ENCODE results near the gene SEMA7A.

GRCh38 chr15:74406992-74407705 lies 26.6 kb downstream of the SEMA7A start:
- no peak for TF ChIP-seq CTCF (IDR thresholded peaks at IDR 0.05; ENCODE audit: poor library complexity)
- no peak for TF ChIP-seq EZH2 (IDR thresholded peaks at IDR 0.05; ENCODE audit: borderline replicate concordance)
- no peak for TF ChIP-seq EZH2phosphoT487 (IDR thresholded peaks at IDR 0.05; ENCODE audit: low read depth, severe bottlenecking, unreplicated experiment)

Data from hepatocyte (in vitro differentiated cells).